HUDEP-2 (cell line): Measurements from ENCODE around the gene PWP2.
A peak's percentile ranks its signal among the peaks of the same experiment; 100 is the strongest.
"Not testable (repeated sequence)": the region's sequence is repeated elsewhere in the genome, so short reads cannot be mapped to it uniquely, and the experiment has no call there.

Experiments
- DNase-seq, 76 experiments: peaks; one replicate each; lab custom pipeline; 2025; ENCODE audit not compliant: unreplicated experiment in 76 of 76; lab: John Stamatoyannopoulos, UW

The PWP2 gene

DNA sequence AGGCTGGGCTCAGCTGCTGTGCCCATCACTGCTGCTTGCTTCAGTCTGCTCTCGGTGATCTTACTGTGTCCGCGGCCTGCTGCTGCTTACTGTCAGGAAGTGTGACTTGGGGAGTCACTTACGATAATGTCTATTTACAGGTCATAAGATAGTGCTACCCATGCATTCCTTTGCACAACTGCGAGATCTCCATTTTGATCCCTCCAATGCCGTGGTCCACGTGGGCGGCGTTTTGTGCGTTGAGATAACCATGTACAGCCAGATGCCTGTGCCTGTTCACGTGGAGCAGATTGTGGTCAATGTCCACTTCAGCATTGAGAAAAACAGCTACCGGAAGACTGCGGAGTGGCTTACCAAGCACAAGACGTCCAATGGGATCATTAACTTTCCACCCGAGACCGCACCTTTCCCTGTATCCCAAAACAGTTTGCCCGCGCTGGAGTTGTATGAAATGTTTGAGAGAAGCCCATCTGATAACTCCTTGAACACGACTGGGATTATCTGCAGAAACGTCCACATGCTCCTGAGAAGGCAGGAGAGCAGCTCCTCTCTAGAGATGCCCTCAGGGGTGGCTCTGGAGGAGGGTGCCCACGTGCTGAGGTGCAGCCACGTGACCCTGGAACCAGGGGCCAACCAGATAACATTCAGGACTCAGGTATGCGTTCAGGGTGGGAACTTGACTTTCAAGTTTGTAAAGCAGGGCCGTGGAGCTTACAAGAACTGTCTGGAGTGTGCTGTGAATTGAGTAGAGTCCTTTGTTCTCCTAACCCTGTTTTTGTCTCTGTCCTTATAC lies 24.4 kb upstream of the PWP2 start:
- DNase-seq = peak in 2 of 76 experiments; percentile 6 to 12

DNA sequence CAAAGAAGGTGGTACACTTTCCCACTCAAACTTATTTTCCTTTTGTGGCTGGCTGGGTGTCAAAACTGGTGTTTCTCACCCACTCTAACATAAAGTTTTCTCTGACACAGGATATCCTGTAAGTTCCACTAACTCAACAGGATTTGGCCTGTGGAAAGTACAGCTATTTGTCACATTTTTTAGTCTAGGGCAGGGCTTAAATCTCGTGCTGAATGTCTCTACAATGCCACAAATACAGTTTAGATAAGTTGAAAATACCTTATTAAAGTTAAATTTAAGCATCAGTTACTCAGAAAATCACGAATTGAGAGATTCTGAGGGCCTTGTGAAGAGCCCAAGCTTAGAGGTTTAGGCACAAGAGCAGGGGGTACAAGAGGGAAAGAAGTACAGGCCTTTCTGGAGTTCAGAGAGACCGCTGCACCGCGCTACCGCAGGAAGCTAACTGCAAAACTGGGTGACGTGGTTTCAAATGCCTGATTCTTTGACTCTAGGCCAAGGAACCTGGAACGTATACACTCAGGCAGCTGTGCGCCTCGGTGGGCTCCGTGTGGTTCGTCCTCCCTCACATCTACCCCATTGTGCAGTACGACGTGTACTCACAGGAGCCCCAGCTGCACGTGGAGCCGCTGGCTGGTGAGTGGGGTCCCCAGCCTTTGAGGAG lies 23.4 kb upstream of the PWP2 start:
- no peak for DNase-seq

DNA sequence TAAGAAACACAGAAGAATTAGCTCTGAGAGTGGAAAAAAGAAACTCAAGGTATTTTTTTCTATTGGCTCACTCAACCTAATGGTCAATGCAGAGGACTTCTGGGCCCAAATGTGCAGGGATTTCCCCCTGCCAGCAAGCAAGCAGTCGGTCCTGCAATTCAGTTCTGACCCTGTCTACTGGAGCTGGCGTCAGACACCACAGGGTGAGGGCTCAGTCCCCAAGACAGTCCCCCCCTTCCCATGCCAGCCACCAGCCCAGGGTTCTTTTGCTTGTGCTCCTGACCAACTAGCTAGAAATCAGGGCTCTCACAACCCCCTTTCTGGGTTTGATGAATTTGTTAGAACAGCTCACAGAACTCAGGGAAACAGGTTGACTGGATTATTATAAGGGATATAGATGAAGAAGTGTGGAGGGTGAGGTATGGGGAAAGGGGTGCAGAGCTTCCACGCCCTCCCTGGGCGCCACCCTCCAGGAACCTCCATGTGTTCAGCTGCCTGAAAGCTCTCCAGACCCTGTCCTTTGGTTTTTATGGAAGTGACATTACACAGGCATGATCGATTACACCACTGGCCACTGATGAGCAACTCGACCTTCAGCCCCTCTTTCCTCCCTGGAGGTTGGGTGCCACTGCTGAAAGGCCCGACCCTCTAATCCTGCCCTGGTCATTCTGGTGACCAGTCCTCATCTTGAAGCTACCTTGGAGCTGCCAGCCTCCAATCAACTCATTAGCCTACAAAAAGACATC lies 22.5 kb upstream of the PWP2 start:
- DNase-seq = no peak

DNA sequence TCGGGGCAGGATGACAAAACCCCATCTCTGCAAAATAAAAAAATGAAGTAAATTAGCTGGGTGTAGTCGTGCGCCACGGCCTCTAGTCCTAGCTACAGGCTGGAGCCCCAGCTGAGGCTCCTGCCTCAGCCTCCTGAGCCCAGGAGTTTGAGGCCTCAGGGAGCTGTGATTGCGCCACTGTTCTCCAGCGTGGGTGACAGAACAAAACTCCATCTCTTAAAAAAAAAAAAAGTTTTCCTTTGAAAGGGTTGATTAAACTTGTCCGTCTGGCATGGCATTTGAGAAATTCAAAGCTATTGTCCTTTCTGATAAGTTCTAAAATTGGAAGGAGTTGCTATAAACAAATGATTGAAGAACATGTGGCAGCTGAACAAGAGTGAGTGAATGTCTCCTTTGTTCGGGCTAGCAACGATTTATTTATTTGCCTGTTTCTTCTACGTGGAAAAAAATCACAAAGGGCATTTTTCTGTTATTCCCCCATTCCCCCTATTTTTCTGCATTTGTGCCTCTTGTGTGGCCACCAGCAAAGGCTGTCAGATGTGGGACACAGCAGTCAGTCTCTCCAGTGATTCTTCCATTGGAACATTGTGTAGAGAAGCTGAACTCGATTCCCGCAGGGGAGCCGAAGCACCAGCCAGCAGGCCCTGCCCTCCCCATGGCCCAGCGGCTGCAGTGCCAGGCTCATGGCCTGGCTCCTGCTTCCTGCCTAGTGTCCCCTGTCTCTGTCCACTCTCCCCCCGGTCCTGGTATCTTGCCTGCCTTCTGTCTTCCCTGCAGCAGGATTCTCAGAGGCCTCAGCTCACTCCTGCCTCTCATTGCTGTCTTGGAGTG lies 21.5 kb upstream of the PWP2 start:
- DNase-seq = no peak

DNA sequence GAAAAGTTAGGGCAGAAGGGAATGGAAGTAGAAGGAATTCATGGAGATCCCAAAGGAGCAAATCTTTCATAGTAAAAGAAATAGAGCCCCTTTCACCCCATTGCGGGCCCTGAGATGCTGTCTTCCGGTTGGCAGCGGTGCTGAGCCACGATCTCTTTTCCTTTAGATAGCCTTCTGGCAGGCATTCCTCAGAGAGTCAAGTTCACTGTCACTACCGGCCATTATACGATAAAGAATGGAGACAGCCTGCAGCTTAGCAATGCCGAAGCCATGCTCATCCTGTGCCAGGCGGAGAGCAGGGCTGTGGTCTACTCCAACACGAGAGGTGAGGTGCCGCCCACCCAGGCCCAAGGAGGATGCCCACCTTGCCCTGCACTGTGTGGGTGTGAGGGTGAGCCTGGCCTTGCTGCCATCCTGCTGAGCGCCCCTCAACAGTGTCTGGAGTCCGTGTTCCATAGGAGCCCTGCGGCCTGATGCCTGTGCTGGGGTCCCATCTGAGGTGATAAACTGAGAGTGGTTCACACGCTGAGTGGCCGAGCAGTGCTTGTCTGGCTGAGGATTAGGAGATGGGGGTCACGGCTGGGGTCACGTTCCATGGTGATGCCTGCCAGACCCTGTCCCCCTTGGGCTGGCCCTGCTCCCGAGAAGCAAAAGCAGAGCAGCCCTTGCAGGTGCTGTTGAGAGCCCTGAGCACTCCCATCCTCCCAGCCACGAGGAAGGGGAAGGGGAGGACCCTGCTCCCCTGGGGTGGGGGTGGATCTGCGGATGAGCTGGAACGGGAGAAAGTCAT lies 20.4 kb upstream of the PWP2 start:
- no peak for DNase-seq

DNA sequence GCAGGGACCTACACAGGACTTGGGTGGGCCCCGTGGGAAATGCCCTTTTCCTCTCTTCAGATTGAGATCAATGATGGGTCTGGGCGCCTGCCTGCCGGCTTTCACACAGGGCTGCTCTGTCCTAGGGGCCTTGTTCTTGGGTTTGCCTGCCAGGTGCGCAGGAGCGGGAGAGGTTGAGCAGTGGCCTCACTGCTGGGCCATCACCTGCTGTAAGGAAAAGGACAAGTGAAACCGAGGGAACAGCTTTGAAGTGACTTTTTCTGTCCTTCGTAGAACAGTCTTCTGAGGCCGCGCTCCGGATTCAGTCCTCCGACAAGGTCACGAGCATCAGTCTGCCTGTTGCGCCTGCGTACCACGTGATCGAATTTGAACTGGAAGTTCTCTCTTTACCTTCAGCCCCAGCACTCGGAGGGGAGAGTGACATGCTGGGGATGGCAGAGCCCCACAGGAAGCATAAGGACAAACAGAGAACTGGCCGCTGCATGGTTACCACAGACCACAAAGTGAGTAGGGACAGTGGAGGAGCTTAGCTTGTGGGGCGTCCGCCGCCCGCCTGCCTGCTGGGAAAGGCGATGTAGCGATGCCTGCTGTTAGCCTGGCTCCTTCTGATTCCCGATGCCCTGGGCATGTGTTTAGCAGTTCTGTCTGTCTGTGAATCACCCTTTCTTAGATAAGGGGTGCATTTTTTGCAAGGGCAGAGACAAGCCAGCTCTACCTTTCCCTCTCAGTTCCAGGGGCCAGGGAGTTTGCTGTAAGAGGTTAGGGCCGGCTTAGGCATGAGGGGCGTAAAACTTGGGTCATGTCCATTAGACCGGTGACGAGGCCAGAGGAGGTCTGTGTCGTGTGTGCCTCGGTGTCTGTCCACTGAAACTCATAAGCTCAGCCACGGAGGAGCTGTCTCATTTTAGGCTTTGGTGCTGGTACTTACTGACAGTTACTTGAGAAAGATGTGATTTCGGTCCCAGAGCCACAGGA lies 19.5 kb upstream of the PWP2 start:
- no peak for DNase-seq

DNA sequence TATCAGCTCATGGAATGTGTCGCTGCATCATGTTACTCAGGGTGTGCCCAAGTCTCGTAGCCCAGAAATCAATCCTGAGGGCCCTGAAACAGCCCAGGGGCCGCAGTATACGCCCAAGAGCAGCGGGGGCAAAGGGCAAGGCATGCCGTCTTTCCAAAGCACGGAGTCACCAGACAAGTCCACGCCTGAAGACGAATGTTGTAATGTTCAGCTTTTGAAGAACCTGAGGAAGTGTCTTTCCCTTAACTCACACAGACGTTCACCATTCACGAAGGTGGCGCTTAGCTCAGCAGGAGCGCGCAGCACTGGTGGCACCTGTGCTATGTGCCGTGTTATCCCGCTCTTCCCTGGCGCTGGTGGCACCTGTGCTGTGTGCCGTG lies 18.8 kb upstream of the PWP2 start:
- DNase-seq = no peak

DNA sequence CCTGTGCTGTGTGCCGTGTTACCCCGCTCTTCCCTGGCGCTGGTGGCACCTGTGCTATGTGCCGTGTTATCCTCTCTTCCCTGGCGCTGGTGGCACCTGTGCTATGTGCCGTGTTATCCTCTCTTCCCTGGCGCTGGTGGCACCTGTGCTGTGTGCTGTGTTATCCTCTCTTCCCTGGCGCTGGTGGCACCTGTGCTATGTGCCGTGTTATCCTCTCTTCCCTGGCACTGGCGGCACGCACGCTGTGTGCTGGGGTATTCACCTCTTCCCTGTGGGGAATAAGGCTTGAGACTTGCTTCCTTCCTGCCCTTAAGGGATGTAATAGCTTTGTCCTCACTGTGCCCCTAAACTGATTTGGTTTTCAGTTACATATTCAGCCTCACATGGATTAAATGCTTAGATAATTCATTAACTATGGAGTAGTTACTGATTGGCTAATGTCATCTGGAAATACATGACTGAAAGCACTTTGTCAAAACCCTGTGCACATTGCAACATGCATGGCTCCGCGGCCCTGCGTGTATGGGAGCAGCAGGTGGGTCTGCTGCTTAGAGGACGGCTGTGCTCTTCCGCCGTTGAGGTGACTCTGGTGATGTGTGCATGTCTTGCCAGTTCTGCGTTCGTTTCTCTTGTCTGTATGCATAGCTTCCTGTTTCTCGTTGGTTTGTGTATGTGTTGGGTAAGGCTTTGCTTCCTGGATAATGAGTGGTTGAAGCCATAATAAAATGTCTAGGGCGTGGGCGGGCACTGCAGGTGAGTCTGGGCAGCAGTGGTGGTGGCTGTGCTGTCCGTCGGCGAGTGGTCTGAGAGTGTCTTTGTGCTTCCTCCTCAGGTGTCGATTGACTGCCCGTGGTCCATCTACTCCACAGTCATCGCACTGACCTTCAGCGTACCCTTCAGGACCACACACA lies 17.9 kb upstream of the PWP2 start:
- no peak for DNase-seq

DNA sequence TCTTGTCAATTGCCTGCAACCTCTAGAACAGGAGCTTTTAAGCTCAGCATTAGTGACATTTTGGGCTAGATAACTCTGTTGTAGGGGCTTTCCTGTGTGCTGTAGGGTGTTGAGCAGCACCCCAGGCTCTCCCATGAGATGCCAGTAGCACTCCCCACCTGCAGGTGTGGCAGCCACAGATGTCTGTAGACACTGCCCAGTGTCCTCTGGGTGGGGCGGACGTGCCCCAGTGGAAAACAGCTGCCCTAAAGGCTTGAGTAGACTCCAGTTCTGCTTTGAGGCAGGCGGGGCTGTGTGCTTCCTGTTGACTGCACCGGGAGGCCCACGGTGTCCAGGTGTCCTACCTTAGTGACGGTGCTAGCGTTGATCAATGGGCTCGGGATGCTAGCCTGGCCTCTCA lies 16.9 kb upstream of the PWP2 start:
- no peak for DNase-seq

DNA sequence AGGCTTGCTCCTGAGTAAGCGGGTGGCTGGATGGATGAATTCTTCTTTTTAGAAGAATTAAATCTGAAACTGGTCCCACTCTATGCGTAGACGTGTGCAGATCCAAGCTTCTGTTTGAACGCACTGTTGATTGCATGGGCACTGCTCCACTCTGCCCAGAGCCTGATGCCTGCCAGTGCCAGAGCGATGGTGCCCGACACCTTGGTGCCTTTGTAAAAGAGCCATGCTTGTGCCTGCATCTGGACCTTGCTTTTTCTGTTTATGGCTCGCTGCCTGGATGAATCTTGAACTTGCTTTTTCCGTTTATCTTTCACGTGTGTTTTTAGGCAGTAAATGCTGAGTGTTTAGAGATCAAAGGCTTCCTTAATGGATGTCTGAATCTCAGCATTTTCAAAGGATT lies 15.0 kb upstream of the PWP2 start:
- no peak for DNase-seq

DNA sequence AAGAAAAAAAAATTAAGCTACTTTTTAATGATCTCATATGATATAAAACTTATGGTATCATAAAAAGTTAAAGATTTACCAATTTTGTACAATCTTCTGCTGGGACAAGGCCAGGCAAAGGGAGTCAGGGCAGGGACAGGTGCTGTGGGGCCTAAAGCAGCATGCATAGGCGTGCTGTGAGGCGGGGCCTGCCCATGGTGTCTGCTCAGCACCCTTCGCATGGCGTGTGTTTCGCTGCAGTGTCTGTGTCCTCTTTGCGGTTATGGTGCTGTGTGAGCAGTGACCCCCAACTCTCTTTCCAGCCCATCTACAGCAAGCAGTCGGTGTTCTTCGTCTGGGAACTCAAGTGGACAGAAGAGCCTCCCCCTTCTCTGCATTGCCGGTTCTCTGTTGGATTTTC lies 13.4 kb upstream of the PWP2 start:
- DNase-seq = no peak

DNA sequence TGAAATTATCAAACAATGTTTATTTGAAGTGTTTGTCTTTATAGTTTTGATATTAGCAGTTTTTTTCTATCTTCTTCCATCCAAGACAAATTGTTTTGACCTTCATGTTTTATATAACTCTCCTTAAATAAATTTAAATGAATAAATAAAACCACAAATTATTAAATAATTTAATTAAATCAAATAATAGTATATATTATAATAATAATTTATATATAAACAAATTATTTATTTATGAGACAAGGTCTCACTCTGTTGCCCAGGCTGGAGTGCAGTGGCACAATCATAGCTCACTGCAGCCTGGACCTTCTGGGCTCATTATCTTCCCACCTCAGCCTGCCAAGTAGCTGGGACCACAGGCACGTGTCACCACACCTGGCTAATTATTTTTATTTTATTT lies 12.4 kb upstream of the PWP2 start:
- no peak for DNase-seq

DNA sequence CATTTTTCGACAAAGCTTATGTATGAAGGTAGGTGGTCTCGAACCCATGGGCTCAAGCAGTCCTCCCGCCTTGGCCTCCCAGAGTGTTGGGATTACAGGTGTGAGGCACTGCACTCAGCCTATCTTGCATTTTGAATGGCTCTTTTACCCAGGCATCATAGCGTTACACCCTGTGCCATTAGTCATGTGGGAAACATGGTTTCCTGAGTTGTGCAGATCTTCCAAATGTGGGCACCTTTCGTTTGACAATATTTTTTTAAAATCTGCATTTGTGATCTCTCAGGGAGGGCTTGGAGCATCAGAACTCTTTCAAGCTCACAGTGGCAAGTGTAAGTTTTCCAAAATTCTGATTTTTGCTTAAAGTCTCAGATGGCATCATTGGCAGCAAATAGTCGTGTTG lies 8.7 kb upstream of the PWP2 start:
- DNase-seq = not testable (repeated sequence)

DNA sequence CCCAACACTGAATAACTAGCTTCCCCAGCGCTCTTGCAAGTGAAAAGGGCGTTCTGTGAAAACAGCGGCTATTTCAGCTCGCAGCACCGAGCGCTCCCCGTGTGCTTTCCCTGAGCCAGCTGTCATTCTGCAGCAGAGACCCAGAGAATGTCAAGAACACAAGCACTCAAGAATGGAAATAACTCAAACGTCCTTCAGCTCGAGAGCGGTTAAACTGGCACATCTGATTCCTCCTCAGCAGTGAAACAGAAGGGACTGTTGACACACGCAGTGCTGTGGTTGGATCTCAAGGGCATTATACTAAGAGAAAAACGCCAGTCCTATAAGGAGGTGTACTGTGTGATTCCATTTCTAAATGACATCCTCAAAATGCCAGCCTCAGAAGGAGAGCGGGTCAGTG lies 8.2 kb upstream of the PWP2 start:
- not testable (repeated sequence) for DNase-seq

DNA sequence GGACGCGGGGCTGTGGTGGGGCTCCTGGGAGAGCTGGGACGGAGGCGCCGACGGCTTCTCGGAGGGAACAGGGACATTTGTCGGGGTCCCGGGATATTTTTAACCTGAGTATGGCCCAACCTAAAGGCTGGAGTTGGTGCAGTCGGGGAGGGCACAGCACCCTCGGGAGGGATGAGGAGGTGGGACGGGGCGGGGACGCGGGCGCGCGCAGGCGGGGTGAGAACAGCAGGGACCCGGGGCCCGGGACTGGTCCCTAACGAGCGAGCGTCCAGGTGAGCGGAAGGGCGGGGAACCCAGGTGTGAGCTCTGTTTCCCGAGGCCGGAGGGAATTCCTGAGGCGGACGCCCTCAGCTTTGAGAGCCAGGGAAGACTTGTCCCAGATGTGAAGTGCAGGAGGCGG lies 390 bp downstream of the PWP2 start:
- not testable (repeated sequence) for DNase-seq

DNA sequence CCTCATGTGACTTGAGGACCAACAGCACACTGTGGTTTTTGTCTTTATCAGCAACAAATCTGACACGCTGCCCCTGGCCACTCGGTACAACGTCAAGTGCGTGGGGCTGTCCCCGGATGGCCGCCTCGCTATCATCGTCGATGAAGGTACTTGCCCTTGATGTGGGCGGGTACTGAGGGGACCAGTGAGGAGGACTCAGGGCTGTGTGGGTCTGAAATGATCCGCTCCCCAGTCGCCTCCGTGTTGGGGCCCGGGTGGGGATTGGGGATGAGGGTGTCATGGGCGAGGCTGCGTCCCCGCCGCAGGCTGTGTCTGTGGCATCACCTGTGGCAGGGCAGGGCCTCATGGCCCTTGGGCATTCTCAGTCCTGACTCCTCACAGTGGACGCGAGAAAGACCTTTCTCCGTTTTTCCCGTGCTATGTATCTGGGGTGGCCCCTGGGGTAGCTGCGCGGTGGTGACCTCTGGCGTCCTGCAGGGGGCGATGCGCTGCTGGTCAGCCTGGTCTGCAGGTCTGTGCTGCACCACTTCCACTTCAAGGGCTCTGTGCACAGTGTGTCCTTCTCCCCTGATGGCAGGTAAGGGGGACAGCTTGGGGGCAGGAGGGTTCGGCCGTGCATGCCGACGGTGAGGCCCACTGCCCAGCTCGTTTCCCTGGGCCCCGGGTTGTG lies 6.6 kb downstream of the PWP2 start:
- not testable (repeated sequence) for DNase-seq

DNA sequence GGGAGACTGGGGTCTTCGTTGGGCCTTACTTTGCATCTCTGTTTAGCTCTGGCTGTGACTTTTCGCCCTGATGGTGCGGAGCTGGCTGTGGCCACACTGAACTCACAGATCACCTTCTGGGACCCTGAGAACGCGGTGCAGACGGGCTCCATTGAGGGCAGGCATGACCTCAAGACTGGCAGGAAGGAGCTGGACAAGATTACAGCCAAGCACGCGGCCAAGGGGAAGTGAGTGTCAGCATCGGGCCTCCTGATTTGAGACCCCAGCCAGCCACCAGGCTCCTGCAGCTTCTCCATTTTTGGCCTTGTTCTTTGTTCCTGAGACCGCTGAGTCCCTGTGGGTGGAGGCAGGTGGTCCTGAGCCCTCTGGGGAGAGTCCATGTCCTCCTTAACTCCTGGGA lies 14.9 kb downstream of the PWP2 start:
- not testable (repeated sequence) for DNase-seq
